ENCODE measurements around the gene CASS4. TPM values are rescaled to one million over a fixed set of nuclear protein-coding genes. Genes with fewer than 3 reads are reported as not detected.
"Not testable (repeated sequence)": the region's sequence is repeated elsewhere in the genome, so short reads cannot be mapped to it uniquely, and the experiment has no call there.

Gene CASS4, protein sequence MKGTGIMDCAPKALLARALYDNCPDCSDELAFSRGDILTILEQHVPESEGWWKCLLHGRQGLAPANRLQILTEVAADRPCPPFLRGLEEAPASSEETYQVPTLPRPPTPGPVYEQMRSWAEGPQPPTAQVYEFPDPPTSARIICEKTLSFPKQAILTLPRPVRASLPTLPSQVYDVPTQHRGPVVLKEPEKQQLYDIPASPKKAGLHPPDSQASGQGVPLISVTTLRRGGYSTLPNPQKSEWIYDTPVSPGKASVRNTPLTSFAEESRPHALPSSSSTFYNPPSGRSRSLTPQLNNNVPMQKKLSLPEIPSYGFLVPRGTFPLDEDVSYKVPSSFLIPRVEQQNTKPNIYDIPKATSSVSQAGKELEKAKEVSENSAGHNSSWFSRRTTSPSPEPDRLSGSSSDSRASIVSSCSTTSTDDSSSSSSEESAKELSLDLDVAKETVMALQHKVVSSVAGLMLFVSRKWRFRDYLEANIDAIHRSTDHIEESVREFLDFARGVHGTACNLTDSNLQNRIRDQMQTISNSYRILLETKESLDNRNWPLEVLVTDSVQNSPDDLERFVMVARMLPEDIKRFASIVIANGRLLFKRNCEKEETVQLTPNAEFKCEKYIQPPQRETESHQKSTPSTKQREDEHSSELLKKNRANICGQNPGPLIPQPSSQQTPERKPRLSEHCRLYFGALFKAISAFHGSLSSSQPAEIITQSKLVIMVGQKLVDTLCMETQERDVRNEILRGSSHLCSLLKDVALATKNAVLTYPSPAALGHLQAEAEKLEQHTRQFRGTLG
- 2.2 and 2.5 TPM in 2 replicates for total RNA-seq (2014; rRNA removed; shearing (Covaris generic))

DNA sequence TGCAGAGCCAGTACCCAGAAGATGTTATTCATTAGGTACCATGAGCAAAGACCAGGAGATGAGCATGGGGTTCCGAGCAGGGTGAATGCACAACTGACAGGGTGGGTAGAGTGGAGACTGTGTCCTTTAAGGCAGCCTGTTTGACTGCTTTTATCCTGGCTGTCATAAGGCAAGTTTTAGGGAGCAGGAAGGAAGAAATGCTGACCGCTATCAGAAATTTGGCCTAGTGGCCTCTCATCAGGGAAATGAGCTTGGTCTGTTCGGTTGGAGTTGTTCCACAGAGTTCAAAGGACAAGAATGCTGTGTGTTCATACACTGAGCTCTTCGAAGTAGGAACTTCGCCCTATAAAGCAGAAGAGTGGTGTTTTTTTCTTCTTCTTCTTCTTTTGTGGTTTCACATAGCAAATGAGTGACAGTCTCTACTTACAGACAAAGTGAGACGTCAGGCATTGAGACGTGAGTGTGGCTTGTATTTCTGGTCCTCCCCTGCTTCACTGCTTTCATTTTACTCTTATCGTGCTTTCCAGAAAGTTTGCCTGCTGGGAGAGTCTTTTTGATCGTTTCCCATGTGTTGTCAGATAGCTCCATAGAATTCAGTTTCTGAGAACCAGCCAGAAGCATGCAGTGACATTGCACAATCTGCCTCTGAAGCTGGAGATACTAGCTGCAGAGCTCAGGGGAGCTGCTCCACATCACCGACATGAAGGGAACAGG, at the start of gene CASS4:
CASS4 (plus strand) TSS at position 502 of the 714 bp plus-strand sequence; CDS start at position 701, 199 bp downstream.
- DNase-seq (ENCODE audit: low read depth) = no peak

DNA sequence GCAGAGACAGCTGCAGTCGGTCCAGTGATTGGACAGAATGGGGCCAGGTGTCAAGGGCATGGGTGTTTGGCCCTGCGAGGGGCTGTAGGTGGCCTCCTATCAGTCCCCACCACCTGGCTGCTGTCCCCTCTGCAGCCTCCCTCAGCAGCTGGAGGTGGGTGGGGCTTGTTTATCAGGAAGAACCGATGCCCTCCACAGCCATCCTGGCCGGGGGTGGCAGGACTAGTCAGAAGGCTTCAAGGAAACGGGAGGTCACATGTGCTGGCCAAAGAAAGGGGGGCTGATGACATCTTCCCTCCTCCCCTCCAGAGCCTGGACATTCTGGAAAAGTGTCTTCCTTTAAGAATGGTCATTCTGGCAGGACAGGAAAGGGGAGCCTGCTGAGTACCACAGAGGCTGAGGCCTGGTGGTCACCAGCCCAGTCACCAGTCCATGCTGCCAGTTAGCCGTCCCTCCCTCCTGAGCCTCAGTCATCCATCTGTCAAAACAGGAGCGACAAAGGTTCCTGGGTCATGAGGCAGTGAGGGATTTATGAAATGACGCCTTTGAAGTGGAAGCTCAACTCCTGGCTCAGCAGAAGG, 49.1 kb upstream of the CASS4 start:
- no peak for DNase-seq (ENCODE audit: low read depth)

- DNase-seq (ENCODE audit: low read depth) = no peak
Observed at GRCh38 chr20:56363491-56363890, 48.6 kb upstream of the CASS4 start.

DNA sequence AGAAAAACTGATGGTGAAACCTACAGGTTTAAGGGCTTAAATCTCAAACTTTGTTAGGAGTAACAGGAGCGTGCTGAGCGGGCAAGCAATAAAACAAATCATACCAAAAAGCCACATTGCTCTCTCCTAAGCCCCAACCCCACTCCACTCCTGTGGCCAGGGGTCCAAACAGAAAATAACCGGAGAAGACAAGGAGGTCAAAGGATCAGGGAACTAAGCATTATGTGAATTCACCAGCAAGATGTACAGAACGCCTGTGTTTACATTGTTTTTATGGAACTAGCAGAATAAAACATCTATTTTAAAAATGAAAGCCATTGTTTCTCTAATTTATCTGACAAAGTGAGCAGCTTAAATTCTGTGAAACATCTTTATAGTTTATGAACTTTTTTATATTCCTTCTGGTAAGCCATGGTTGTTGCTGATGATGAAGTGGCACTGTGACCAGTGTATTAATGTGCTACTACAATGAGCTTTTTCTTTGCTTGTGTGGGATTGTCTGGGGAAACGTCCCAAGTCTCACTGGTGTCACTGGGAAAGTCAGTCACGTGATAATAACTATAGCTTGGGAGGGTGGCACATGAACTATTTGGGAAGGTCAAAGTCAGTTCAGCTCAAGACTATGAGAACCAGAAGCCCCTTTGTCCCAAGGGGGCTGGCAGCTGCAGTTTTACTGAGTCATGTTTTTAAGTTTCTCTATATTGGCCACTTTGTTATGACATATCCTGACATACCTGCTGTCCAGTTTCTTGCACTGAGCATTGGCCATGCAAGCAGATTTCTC, 43.5 kb upstream of the CASS4 start:
- no peak for DNase-seq (ENCODE audit: low read depth)

DNA sequence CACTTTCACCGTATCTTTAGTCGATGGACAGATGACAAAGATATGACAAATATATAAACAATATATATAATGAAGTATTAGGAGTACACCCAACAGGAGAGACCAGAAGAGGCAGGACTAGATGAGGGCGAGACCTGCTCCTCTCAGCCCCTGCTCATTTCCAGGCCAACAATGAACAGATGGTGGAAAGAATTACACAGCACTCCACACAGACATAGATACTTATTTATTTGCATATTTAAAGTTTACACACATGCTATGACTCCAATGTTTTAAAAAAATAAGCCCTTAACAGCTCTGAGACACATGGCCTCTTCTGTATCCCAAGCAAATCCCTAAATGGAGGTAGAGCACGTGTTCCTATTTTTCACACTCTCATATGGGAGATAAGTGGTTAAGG, 42.9 kb upstream of the CASS4 start:
- no peak for DNase-seq (ENCODE audit: low read depth)

DNA sequence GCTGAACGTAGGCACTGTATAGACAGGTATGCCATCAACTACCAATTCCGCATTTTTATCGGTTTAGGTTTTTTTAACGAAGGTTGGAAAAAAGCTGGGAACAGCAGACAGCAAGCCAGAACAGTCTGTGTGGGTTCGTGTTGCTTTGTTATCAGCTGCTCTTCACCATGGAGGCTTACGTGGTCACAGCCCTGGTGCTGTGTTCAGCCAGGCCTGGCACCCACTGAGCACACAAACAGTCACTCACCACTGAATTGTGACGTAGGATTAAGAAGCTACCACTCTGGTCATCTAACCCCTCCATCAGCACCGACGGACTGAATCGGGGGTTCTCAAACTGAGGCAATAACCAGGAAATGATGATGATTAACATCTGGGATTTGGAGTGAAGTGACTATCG, 40.1 kb upstream of the CASS4 start:
- no peak for DNase-seq (ENCODE audit: low read depth)

- DNase-seq (ENCODE audit: low read depth) = no peak
Observed at GRCh38 chr20:56372850-56373249, 39.2 kb upstream of the CASS4 start.

GRCh38 chr20:56373942-56374341, 38.1 kb upstream of the CASS4 start:
- peak; percentile 96 for DNase-seq (ENCODE audit: low read depth)

GRCh38 chr20:56376331-56376730, 35.7 kb upstream of the CASS4 start:
- no peak for DNase-seq (ENCODE audit: low read depth)

GRCh38 chr20:56378386-56378785, 33.7 kb upstream of the CASS4 start:
- no peak for DNase-seq (ENCODE audit: low read depth)

DNA sequence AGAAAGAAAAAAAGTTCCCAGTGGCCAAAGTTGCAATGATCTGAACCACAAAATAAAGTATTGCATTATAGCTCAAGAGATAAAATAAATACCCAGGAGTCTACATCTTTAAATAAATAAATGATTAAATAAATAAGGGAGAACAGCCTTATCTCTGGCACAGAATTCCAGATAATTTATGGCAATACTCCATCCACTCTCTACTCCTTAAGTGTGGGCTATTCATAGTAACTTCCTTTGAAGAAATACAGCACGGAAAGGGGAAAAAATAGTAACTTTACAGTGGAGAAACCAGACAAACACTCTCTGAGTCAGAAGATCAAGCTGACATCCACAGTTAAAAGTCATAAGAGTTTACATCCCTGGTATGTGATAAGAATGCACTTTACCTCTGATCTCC, 31.7 kb upstream of the CASS4 start:
- DNase-seq (ENCODE audit: low read depth) = no peak

- DNase-seq (ENCODE audit: low read depth) = no peak
Observed at GRCh38 chr20:56381501-56381900, 30.6 kb upstream of the CASS4 start.

DNA sequence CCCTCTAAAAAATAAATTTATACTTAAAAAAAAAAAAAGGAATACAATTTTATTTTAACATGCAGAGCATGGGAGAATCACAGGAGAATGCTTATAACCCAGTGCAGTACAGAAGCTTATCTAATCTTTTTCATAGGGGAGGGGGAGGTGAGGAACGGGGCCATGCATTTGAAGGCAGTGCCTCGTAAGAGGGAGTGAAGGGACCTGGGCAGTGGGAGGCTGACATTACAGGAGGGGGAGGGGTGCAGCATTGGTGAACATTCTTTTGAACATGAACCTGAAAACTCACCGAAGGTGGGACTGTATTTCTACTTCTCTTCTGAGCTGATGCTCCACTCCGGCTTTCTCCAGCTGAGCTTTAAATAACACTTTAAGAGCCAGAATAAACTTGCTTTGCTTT, 29.4 kb upstream of the CASS4 start:
- no peak for DNase-seq (ENCODE audit: low read depth)

GRCh38 chr20:56383334-56383733, 28.7 kb upstream of the CASS4 start:
- DNase-seq (ENCODE audit: low read depth) = no peak

- no peak for DNase-seq (ENCODE audit: low read depth)
Observed at GRCh38 chr20:56385130-56385529, 26.9 kb upstream of the CASS4 start.

GRCh38 chr20:56386219-56386618, 25.8 kb upstream of the CASS4 start:
- no peak for DNase-seq (ENCODE audit: low read depth)

- DNase-seq (ENCODE audit: low read depth) = no peak
Observed at GRCh38 chr20:56388882-56389281, 23.2 kb upstream of the CASS4 start.

DNA sequence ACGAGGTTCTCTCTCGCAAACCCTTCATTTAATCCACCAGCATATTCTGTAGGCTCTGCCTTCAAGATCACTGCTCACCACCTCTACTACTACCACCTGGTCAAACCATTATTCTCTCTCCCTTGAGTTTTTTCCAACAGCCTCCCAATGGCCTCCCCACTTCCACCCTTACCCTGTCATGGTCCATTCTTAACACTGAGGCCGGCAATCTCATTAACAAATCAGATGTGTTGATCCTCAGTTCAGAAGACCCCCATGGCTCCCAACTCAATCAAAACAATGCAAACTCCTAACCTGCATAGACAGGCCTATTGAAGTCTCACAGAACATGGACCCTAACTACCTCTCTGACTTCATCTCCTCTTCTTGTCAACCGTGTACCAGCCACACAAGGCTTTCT, 22.3 kb upstream of the CASS4 start:
- no peak for DNase-seq (ENCODE audit: low read depth)

GRCh38 chr20:56390396-56390795, 21.7 kb upstream of the CASS4 start:
- DNase-seq (ENCODE audit: low read depth) = not testable (repeated sequence)

- DNase-seq (ENCODE audit: low read depth) = no peak
Observed at GRCh38 chr20:56391037-56391436, 21.0 kb upstream of the CASS4 start.

DNA sequence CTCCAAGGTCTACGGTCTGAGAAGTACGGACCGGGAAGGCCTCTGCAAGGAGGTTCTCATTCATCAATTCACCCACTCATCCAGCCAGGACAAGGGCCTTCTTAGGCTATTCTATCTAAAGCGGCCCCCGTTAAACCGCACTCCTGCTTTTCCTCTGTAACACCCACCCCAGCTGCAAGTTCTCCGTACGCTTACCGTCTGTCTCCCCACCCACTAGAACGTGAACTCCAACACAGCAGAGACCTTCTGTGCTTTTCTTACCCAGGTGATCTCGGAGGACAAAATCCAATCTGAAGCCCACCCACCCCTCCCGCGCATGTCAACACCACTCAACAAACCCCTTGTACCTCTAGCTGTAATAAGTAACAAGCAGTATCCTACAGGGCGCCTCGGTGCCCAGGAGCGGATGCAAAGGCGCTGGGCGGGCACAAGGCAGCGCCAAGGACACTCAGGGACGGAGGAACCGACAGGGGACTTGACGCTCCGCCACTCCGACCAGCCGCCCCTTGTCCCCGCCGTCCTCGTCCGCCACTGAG, 20.4 kb upstream of the CASS4 start:
- DNase-seq (ENCODE audit: low read depth) = peak; percentile 30
